HG03571 (cell line): ENCODE measurements around the gene FAN1.
"Not testable (repeated sequence)": the region's sequence is repeated elsewhere in the genome, so short reads cannot be mapped to it uniquely, and the experiment has no call there.

ENCODE experiments used
- ATAC-seq: cut with Tn5 transposase; IDR thresholded peaks from one replicate; pipeline ENCODE4 v1.9.1; 2021; ENCODE audit not compliant: unreplicated experiment

FAN1 gene

GRCh38 chr15:30903497-30904187 lies at the start of gene FAN1:
TSS of gene FAN1 (plus strand) at chr15:30903915. CDS start at chr15:30904664, 749 bp downstream.
- ATAC-seq: peak; percentile 86

- no peak for ATAC-seq
Observed at GRCh38 chr15:30859091-30859874, 44.4 kb upstream of the FAN1 start.

GRCh38 chr15:30865257-30865656 lies 38.5 kb upstream of the FAN1 start:
- no peak for ATAC-seq

- no peak for ATAC-seq
Observed at GRCh38 chr15:30870681-30871080, 33.0 kb upstream of the FAN1 start.

- no peak for ATAC-seq
Observed at GRCh38 chr15:30872341-30872748, 31.4 kb upstream of the FAN1 start.

GRCh38 chr15:30877070-30877469 lies 26.6 kb upstream of the FAN1 start:
- ATAC-seq: no peak

- no peak for ATAC-seq
Observed at GRCh38 chr15:30878515-30878914, 25.2 kb upstream of the FAN1 start.

GRCh38 chr15:30882849-30883433 lies 20.8 kb upstream of the FAN1 start:
- ATAC-seq: no peak

- ATAC-seq: not testable (repeated sequence)
Observed at GRCh38 chr15:30883666-30884065, 20.0 kb upstream of the FAN1 start.

GRCh38 chr15:30885814-30886213 lies 17.9 kb upstream of the FAN1 start:
- no peak for ATAC-seq

- no peak for ATAC-seq
Observed at GRCh38 chr15:30889196-30889595, 14.5 kb upstream of the FAN1 start.

- no peak for ATAC-seq
Observed at GRCh38 chr15:30895461-30896210, 8.1 kb upstream of the FAN1 start.

GRCh38 chr15:30896211-30896606 lies 7.5 kb upstream of the FAN1 start:
- ATAC-seq: no peak

GRCh38 chr15:30901889-30902288 lies 1.8 kb upstream of the FAN1 start:
- ATAC-seq: no peak

- ATAC-seq: no peak
Observed at GRCh38 chr15:30904812-30905211, 1.1 kb downstream of the FAN1 start.

GRCh38 chr15:30905821-30906220 lies 2.1 kb downstream of the FAN1 start:
- ATAC-seq: no peak

GRCh38 chr15:30906366-30906765 lies 2.7 kb downstream of the FAN1 start:
- no peak for ATAC-seq

GRCh38 chr15:30913761-30914160 lies 10.0 kb downstream of the FAN1 start:
- no peak for ATAC-seq

GRCh38 chr15:30917013-30917412 lies 13.3 kb downstream of the FAN1 start:
- no peak for ATAC-seq

- ATAC-seq: no peak
Observed at GRCh38 chr15:30917675-30918074, 14.0 kb downstream of the FAN1 start.

- ATAC-seq: no peak
Observed at GRCh38 chr15:30918366-30918765, 14.7 kb downstream of the FAN1 start.
